NCI-H2227 (cell line): ENCODE data around the gene USP34.
"Not testable (repeated sequence)": the region's sequence is repeated elsewhere in the genome, so short reads cannot be mapped to it uniquely, and the experiment has no call there.

Experiments used
- DNase-seq: peaks from one replicate; lab custom pipeline; 2025; ENCODE audit not compliant: unreplicated experiment; lab: John Stamatoyannopoulos, UW

The USP34 gene

DNA sequence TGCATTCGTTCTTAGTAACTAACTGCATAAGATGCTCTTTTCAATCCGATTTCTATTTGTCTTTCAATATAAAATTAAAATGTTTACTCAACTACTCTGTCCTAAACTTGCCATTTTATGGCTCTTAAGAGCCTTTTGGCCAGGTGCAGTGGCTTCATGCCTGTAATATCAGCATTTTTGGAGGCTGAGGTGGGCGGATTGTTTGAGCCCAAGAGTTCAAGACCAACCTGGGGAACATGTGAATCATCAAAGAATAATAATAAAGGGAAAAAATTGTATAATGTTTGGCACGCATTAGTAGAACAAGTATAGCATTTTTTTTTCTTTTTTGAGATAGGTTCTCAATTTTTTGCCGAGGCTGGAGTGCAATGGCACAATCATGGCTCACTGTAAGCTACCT, 216.4 kb downstream of the USP34 start:
- no peak for DNase-seq

DNA sequence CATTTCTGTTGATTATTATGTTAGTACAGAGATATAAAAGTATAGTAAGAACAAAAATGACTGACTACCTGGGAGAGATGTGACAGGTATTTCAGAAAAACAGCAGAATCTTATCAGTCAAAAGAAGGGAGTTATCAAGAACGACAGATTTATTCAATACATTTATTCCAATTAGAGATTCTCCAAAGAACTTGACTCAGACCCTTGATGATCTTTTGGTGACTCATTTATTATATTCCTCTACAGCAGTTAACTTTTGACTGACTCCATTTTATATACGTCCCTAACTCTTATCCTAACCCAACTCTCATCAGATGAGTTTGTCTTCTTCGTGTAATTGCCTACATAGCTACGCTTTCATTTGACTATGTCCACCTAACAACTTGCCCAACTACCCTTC, 217.8 kb downstream of the USP34 start:
- no peak for DNase-seq

DNA sequence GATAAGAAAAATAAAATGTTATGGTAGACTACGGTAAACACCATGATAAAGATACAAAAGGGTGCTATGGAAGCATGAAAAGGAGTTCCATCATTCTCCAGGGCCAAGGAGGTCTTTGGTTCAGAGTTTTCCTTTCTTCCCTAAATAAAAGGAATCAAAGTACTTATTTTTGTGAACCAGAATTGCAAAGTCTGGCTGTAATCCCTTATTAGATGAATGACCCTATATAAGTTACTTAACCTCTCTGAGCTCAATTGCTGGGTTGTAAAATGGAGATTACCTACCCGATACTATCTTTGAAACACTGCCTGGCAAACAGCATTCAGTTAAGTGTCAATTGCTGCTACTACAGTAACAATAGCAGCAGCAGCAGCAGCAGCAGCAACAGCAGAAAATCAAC, 218.9 kb downstream of the USP34 start:
- DNase-seq = peak; percentile 8

DNA sequence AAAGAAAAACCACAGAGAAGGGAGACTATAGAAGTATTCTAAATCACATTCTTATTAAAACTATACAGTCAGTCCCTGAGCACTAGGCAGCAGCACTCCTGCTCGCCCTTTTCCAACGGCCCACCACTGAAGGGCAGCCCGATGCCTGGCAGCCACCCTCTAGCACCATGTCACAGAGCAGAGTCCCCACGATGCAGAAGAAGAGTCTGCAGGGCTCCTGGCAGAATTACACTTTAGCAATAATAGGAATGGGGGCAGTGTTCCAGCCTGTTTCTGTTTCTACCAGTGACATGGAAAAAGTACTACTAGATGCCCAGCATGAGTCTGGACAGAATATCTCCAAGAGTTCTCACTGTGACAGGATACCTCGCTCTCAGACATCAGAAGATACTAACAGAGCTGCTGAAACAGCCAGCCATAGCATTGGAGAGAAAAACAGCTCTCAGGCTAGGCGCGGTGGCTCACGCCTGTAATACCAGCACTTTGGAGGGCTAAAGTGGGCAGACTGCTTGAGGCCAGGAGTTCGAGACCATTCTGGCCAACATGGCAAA, 221.3 kb downstream of the USP34 start:
- no peak for DNase-seq

DNA sequence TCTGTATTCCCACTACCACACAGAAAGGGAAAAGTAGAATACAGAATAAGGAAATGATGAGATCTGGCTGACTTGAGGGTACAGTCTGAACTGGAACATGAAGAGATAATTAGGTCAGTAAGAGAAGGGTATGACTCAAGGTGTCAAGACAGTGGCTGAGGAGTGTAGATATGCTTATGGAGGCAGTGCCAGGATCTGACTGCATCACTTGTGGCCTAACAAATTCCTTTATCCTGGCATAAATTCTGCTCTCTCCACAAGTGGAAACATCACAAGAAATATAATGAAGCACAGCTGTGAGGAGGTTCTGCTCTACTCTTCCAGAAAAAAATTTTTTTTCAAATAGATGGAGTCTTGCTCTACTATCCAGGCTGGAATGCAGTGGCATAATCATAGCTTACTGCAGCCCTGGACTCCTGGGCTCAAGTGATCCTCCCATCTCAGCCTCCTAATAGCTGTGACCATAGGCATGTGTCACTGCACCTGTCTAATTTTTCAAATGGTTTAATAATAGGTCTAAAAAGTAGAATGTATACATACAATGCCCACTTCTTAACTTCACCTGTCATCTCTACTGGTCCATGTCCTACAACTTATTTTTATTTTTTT, 223.6 kb downstream of the USP34 start:
- no peak for DNase-seq

DNA sequence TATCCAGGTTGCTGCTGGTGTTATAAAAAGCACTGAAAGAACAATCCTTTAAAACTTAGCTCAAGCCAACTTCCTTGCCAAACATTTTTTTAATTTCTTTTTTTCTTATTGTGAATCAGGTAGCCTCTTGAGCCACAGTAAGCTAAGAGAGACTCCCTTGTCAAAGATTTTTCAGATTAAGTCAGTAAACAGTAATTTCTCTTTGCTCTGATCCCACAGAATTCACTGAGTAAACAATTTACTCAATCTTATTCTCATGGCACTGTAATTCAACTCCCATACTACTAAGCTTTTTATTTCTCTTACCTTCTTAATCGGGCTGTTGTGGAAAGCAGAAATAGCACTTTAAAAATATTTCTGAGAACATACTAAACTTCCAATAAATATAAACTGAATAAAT, 226.2 kb downstream of the USP34 start:
- no peak for DNase-seq

DNA sequence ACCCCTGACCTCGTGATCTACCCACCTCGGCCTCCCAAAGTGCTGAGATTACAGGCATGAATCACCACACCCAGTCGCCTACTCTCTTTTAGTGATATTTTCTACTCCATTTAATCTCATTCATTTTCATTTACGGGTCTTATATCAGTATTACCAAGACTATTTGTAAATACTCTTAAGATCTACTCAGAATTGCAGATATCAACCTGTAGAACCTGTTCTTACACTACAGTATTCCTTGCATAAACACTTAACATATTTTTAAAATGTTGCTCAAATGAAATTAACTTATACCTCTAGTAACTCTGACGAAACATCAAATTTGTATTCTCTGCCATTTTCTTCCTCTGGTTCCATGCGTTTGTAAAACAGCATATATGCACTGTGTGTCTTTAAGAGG, 229.6 kb downstream of the USP34 start:
- DNase-seq = no peak

DNA sequence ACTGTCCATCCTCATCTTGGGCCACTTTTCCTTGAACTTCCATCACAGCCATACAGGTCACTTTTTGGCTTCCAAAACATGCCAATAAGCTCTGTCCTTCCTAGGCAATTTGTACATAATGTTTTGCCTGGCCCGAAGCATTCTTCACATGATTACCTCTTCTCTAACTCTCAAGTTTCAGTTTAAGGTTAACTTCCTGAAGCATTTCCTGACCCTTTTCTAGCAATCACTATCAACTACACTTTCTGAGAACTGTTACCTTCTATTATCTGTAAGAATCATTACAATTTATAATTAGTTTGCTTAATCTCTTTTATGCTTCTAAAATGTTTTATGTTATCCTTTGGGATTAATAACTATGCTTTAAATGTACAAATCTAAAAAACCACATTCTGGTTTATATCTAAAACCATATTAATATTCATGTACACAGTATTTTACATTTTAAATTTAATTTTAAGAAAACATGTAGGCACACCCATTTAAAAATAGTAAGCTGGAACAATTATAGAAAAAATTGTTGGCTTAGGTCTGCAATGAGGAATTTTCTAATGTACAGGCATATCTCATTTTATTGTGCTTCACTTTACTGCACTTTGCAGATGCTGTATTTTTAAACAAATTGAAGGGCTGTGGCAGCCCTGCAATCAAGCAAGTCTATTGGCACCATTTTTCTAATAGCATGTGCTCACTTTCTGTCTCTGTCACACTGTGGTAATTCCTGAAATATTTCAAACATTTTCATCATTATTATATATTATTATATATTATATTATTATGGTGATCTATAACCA, 232.5 kb downstream of the USP34 start:
- no peak for DNase-seq

DNA sequence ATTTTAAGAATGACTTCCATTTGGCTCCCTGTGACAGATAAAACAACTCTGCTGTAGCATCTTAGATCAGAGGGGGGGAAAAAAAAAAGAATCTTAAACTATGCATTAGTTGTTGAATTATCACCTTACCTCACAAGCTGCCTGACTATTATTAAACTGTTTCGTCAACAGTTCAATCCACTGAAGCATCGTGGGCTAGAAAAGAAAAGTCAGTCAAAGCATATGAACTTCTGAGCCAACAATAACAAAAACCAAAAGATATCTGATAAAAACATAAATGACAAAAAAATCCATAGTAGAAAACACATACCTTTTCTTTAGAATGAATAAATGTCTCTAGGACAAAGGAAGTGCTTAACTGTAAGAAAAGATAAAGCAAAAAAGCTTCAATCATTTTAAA, 235.2 kb downstream of the USP34 start:
- no peak for DNase-seq

DNA sequence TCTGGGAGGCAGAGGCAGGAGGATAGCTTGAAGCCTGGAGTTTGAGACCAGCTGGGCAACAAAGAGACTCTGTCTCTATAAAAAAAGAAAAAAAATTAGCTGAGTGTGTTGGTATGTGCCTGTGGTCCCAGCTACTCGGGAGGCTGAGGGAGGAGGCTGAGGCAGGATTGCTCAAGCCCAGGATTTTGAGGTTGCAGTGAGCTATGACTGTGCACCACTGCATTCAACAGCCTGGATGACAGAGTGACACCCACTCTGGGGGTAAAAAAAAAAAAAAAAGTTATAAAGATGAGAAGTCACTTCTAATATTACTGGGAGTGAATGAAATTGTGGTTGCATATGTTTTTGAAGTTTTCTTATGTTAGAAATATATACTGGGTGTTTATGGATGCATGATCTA, 237.3 kb downstream of the USP34 start:
- DNase-seq = no peak

DNA sequence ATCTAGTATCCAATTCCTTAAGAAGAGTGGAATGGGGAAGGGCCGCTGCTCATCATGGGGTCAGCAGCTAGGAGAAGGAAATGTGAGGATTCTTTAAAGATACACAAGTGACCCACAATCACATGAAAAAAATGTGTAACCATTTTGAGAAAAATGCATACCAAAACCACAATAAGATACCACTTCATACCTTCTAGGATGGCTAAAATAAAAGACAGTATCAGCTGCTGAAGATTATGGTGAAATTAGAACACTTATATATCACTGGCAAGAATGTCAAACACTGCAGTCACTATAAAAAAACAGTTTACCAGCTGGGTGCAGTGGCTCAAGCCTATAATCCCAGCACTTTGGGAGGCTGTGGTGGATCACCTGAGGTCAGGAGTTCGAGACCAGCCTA, 241.0 kb downstream of the USP34 start:
- DNase-seq = no peak

DNA sequence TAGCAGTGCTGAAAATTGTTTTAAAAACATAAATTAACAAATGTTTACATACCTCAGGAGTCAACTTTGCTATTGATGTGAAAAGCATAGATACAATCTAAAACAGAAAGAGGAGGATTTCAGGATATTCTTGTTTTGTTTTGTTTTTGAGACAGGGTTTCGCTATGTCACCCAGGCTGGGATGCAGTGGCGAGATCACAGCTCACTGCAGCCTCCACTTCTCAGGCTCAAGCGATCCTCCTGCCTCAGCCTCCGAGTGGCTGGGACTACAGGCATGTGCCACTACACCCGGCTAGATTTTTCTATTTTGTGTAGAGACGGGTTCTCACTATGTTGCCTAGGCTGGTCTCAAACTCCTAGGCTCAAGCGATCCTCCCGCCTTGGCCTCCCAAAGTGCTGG, 248.3 kb downstream of the USP34 start:
- DNase-seq = no peak

DNA sequence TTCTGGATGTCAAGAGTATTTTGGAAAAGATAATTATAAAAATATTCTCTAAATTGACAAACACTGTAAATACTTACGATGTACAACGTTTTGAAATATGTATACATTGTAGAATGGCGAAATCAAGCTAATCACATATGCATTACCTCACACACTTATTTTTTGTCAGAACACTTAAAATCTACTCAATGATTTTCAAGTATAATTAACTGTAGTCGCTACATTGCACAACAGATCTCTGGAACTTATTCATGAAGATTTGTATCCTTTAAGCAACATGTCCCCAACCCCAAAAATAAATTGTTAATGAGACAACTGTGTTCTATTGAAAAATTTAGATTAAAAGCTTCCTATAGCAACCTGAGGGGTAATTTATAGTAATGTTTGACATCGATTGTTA, 249.1 kb downstream of the USP34 start:
- DNase-seq = no peak

DNA sequence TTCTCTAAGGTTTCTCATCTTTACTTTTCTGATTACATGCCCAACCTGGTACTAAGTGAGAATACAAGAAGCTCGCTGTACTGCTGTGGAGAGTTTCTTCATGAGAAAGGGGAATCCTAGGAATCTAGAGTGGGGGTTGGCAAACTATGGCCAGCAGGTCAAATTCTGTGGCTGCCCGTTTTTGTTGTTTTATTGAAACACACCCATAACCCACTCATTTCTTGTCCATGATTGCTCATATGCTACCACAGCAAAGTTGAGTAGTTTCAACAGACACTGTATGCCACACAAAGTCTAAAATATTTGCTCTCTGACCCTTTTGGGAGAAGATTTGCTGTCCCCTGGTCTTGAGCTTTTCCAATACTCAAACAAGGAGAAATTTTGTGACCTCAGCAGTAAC, 250.1 kb downstream of the USP34 start:
- DNase-seq = no peak

DNA sequence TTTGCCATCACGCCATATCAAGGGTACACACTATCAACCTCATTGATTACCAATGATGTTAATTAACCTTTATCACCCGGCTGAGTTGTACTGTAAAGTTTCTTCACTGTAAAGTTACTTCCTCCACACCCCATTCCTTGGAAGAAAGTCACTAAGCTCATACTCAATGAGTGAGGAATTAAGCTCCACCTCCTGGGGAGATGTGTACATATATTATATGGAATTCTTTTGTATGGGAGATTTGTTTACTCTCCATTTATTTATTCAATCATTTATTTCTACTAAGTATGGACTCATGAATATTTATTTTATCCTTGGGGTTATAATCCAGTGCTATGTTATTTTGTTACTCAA, 252.1 kb downstream of the USP34 start:
- DNase-seq = no peak

DNA sequence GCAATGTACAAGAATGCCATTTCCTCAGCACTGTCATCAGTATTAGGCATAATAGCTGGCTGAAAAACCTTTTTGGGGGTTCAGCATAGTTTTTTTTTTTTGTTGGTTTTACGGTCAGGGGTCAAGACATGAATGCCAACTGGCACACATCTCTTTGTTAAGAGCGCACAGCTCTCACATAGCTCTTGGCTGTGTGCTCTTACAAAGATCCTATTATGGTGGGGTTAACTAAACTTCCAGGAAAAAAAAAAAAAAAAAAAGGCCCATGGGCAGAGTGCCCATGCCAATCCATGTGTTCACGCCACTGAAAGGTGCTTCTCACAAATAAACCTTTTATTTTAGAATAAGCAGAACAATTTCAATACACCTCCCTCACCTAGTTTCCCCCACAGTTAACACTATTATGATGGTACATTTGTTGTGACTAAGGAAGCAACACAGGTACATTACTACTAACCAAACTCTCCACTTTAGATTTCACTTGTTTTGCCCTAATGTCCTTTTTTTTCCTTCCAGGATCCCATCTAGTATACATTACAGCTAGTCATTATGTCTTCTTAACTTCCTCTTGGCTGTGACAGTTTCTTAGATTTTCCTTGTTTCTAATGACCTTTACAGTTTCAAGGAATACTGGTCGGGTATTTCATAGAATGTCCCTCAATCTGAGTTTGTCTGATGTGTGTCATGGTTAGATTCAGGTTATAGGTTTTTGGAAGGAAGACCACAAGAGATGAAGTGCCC, 252.6 kb downstream of the USP34 start:
- DNase-seq = no peak

DNA sequence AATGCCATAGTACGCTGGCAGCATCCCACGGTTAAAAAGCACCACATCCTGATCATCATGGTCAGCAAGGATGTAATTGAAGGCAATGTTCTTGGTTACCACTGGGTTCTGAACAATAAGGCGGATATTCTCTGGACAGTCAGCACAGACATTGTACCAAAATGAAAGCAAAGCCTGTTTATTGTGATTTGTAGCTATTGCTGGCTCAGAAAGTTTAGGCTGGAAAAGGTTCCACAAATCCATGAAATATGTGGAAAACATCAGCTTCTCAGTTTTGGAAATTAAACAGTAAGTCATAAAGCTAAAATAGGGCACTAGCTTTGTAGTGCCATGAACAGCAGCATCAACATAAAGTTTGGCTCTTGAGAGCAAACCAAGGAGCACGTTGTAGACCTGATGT, 256.7 kb downstream of the USP34 start:
- DNase-seq = no peak

DNA sequence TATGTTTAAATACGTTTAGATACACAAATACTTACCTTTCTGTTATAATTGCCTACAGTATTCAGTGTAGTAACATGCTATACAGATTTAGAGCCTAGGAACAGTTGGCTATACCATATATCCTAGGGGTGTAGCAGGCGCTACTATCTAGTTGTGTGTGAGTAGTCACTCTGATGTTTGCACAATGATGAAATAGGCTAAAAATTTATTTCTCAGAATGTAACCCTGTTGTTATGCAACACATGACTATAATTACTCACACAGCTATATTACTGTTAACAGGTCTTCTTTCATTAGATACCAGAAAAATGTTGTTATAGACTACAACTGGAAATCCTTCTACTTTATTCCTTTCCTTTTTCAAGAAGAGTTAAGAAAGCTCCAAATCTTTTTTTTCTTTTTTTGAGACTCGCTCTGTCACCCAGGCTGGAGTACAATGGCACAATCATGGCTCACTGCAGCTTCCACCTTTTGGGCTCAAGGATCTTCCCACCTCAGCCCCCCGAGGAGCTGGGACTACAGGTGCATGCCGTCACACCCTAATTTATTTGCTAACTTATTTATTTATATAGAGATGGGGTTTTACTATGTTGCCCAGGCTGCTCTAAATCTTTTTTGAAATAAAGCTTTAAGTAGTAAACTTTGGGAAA, 260.4 kb downstream of the USP34 start:
- DNase-seq = no peak

DNA sequence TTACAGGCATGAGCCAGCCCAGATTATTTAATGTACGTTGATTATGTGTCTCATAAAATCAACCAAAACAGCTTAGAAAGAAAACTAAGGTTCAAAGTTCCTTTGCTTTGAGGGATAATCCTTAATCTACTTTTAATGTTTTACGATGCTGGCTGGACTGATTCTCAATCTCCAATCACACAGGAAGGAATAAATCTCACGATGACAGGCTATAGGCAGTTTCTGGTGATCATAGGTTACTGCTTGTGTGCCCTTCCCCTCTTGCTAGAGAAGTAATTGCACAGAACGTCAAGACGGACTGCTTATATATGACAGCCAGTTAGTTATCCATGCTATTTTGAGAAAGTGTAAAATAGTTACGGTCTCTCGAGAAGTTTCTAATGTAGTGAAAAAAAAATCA, 265.8 kb downstream of the USP34 start:
- no peak for DNase-seq

DNA sequence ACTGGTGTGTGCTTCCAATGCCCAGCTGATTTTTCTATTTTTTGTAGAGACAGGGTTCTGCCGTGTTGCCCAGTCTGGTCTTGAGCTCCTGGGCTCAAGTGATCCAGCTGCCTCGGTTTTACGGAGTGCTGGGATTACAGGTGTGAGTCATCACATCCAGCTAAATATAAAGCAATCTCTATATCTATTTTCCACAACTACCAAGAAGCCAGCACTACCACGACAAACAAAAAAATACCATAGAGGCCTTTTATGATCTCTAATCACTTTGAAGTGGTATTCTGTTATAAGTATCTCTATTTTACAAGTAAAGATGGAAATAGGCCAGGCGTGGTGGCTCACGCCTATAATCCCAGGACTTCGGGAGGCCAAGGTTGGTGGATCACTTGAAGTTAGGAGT, 274.2 kb downstream of the USP34 start:
- DNase-seq = no peak

DNA sequence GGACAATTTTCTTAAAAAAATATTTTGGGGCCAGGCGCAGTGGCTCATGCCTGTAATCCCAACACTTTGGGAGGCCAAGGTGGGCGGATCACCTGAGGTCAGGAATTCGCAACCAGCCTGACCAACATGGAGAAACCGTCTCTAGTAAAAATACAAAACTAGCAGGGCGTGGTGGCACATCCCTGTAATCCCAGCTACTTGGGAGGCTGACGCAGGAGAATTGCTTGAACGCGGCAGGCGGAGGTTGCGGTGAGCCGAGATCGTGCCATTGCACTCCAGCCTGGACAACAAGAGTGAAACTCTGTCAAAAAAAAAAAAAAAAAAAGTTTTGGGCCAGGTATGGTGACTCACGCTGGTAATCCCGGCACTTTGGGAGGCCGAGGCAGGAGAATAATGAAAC, 276.2 kb downstream of the USP34 start:
- DNase-seq = not testable (repeated sequence)
